HG03439 (cell line): ENCODE data around the gene ANKRD13D.

Experiments
- ATAC-seq: cut with Tn5 transposase; IDR thresholded peaks from one replicate; pipeline ENCODE4 v1.9.1; 2021; ENCODE audit warnings: mild to moderate bottlenecking, moderate library complexity; ENCODE audit not compliant: unreplicated experiment

ANKRD13D gene

DNA sequence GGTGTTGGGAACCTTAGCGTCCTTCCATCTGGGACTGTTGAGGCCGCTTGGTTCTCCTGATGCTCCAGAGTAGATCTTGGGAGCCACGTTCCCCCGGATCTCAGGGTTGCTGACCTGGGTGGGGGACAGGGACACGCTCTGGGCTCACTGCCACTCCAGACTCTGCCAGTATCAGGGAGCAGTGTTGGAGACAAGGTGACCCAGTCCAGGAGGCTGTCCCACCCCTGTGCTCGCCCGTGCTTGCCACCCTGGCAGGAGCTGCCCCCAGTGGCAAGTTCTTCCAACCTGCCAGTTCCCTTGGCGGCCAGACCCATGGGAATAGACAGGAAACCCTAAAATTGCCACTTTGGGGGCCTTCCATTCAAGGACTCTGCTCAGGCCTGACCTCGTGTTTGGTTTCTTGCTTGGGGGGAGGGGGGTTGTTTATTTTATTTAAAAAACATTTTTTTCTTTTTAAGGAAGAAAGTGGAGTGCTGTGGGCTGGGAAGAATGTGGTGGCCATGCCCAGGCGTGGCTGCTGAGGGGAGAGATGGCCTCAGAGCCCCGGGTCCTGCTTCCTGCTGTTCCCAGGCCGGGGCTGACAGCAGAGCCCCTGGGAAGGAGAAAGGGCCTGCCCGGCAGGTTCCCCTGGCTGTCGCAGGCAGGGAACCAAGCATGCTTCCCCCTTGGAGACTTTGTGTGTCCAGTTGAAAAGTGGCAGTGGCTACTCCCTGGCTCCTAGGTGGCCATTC, 15.7 kb upstream of the ANKRD13D start:
- ATAC-seq = no peak

- ATAC-seq = no peak
These were observed 14.1 kb upstream of the ANKRD13D start for GRCh38 chr11:67274768-67275605.

DNA sequence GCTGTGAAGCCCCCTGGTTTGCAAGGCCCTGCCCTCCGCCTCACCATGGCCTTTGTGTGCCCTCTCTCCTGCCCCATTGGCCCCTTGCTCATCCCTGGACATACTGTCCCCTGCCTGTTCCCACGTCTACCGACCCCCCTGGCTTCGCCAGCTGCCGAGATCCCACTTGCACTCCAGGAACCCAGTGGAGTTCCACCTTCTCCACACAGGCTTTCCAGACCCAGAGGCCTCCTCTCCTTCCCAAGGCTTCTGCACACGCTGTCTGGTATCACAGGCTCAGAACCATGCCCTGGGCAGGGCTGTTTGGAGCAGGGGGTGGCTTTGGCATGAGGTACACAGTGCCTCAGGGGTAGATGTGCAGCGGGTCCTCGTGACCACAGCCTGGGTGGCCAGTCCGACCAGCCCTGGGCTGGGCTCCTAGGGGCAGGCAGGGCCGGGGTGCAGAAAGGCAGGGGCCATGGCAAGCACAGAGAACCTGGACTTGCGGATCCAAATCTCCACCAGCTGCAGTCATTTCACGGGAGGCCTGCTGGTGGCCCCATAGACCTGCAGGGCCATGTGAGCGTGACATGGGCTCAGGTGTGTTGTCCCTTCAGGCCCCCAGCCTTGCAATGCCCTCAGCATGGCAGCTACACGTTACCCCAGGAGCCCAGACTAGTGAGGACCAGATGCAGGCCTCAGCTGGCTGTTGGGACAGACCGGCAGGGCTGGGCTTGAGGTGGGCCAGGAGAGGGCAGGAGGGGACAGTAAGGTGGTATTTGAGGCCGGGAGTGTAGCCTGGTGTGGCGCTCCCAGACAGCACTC, 13.3 kb upstream of the ANKRD13D start:
- no peak for ATAC-seq

DNA sequence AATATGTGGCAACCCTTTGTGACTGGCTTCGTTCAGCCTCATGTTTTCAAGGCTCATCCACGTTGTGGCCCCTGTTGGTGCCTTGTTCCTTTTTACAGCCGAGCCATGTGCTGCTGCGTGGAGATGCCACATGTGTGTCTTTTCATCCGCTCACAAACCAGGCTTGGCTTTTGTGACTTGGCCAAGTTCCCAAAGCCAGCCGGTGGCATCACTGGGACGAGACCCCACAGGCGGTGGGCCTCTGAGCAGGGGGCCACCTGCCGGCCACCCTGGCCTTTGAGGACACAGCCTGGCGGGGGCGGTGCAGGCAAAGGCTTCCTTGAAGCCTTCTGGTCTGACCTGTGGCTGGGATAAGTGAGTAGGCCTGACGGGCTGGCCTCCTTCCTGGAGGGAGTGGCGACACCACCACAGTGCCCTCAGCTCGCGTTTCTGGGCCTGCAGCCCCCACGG, 12.3 kb upstream of the ANKRD13D start:
- no peak for ATAC-seq

DNA sequence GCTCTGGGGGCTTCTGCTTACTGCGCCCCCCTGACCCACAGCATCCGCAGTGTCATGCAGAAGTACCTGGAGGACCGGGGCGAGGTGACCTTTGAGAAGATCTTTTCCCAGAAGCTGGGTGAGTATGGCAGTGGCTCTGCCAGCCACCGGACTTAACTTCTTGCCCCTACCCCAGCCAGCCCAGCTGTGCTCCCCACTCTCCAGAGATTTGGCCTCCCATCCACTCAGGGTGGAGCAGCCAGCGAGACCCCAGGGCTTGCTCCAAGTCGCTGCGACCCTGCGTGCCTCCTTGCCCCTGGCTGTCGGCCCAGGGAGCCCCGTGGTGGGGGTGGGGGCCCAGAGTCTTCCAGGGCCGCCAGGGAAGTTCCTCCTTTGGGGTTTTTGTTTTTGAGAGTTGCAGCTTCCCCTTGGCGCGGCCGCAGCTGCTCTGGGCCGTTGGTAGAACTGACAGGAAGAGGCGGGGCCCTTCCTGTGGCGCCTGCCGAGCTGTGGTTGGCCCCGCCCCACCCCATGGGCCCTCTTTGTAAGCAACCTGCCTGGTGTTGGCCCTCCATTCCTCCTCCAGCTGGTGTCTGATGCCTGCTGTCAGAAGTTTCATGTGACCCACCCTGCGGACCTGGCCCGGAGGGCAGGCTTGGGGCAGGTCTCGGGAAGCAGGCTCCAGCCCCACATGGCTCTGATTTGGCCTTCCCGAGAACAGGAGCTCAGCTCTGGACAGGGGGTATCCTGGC, 11.7 kb upstream of the ANKRD13D start:
- peak; percentile 57 for ATAC-seq

GRCh38 chr11:67278135-67278938, 10.8 kb upstream of the ANKRD13D start:
- no peak for ATAC-seq

DNA sequence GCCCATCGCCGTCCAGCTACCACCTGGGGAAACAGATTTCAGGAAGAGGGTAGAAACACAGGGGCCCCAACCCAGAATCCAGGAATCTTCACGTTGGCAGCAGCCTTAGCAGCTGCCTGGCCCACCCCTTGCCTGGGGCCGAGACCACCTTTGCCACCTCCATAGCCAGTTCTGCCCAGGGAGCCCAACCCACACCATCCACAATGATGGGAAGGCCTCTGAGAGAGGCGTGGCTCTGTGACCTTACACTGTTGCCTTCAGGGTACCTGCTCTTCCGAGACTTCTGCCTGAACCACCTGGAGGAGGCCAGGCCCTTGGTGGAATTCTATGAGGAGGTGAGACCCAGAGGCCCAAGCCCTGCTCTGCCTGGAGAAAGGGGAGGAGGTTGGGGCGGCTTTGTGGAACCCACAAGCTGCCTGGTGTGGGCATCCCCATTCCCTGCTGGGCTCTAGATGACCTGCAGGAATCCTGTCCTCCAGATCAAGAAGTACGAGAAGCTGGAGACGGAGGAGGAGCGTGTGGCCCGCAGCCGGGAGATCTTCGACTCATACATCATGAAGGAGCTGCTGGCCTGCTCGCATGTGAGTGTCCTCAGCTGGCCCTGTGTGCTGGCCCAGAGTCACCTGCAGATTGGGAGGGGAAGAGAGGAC, 10.0 kb upstream of the ANKRD13D start:
- no peak for ATAC-seq

- no peak for ATAC-seq
These were observed 9.3 kb upstream of the ANKRD13D start for GRCh38 chr11:67279589-67280340.

- ATAC-seq = no peak
These were observed 8.7 kb upstream of the ANKRD13D start for GRCh38 chr11:67280341-67280787.

DNA sequence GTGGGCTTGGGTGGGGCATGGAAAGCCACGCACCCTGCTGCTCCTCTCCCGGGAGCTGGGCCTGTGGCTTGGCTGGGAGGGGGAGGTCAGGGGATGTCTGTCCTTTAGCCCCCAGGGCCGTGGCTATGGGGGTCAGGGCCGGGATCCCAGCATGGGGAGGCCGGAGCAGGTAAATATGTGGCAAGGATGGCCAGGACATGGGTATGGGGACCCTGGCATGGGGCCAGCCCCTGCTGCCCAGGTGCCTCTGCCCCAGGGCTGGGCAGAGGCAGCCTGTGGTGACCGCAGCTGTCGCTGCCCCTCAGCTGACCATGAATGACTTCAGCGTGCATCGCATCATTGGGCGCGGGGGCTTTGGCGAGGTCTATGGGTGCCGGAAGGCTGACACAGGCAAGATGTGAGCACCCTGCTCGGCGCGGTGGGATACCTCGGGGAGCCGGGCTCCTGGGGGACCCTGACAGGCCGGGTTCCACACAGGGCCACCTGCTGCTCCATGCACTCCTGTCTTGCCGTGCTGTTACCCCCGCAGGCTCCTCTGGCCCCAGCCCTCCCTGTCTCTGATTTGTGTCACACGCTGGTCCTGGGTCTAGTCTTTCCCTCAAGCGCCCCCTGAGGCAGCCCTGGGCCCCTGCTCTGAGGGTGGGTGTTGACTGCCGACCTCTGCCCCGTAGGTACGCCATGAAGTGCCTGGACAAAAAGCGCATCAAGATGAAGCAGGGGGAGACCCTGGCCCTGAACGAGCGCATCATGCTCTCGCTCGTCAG, 8.1 kb upstream of the ANKRD13D start:
- ATAC-seq = no peak

GRCh38 chr11:67281552-67282150, 7.5 kb upstream of the ANKRD13D start:
- ATAC-seq = no peak

DNA sequence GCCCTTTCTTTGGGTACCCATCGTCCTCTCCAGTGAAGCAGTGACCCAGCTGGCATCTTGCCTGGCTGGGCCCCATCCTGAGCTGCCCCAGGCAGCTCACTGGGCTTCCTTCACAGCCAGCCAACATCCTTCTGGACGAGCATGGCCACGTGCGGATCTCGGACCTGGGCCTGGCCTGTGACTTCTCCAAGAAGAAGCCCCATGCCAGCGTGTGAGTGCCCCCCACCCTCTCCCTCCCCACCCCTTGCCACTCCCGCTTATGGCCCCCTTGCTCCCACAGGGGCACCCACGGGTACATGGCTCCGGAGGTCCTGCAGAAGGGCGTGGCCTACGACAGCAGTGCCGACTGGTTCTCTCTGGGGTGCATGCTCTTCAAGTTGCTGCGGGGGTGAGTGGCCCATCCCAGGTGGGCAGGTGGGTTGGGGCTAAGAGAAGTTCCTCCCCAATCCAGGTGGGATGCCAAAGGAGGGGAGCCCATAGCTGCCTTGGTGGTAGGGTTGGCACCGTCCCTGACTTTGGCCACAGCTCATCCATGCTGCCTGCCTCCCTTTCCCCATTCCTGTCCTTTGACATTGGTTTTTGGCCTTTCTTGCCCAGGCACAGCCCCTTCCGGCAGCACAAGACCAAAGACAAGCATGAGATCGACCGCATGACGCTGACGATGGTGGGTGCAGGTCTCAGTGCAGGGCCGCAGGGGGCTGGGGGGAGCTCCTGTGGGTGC, 6.8 kb upstream of the ANKRD13D start:
- no peak for ATAC-seq

DNA sequence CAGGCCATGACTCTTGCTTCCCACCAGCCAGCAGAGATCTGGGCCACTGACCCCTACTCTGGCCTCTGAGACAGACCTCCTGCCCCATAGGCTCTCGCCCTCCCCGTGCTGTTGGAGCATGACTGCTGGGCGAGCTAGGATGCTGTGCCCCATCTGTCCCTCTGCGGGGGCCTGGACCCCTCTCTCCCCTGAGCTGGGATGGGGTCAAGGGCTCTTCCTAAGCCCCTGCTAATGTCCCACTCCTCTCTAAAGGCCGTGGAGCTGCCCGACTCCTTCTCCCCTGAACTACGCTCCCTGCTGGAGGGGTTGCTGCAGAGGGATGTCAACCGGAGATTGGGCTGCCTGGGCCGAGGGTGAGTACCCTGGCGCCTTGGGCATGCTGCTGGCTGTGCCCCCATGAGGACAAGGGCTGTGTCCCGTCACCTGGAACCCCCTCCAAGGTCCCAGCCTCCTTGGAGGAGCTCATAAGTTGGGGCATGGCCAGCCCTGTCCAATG, 6.2 kb upstream of the ANKRD13D start:
- no peak for ATAC-seq

DNA sequence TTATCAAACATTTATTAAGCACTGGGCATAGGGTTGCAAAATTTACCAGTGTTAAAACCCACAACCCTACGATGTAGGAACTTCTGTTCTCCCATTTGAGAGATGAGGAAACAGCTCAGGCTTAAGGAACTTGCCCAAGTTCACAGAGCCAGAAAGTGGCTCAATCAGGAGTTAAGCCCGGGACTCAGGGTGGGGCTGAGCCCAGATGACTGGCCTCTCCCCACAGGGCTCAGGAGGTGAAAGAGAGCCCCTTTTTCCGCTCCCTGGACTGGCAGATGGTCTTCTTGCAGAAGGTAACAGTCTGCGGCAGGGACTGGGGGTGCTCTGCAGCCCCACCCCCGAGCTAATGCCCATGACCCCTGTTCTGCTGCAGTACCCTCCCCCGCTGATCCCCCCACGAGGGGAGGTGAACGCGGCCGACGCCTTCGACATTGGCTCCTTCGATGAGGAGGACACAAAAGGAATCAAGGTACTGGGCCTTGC, 5.6 kb upstream of the ANKRD13D start:
- no peak for ATAC-seq

GRCh38 chr11:67284811-67285540, 4.1 kb upstream of the ANKRD13D start:
- no peak for ATAC-seq
